ACC112 (cell line): ENCODE measurements around the gene TRABD2B.

Source experiments
- H2AFZ ChIP-seq: fragments of 200-600 bp; sonication (generic); one replicate; pipeline ENCODE4 v1.6.0; 2017; ENCODE audit warnings: antibody characterized with exemption, low read length; ENCODE audit not compliant: unreplicated experiment
- H3K27ac ChIP-seq: fragments of 200-600 bp; sonication (generic); 2 replicates; pipeline ENCODE4 v1.5.1; 2014; ENCODE audit warnings: low read depth, mild to moderate bottlenecking, antibody characterized with exemption, low read length, moderate library complexity
- H3K27me3 ChIP-seq: fragments of 200-600 bp; sonication (generic); 2 replicates; pipeline ENCODE4 v1.6.1; 2014; ENCODE audit warnings: mild to moderate bottlenecking, antibody characterized with exemption, low read length, moderate library complexity, mixed read lengths; ENCODE audit not compliant: insufficient read depth
- H3K36me3 ChIP-seq: fragments of 200-600 bp; sonication (generic); 2 replicates; pipeline ENCODE4 v1.6.1; 2016; ENCODE audit warnings: mild to moderate bottlenecking, antibody characterized with exemption, low read length, moderate library complexity, mixed read lengths; ENCODE audit not compliant: insufficient read depth
- H3K4me1 ChIP-seq: fragments of 200-600 bp; sonication (generic); one replicate; pipeline ENCODE4 v1.6.1; 2016; ENCODE audit warnings: low read length, mixed read lengths; ENCODE audit not compliant: insufficient read depth, unreplicated experiment, control insufficient read depth
- H3K4me3 ChIP-seq: fragments of 200-600 bp; sonication (generic); 2 replicates; pipeline ENCODE4 v1.5.1; 2014; ENCODE audit warnings: mild to moderate bottlenecking, low read depth, low read length
- H3K79me2 ChIP-seq: fragments of 200-600 bp; sonication (generic); one replicate; pipeline ENCODE4 v1.6.0; 2016; ENCODE audit warnings: low read length; ENCODE audit not compliant: control insufficient read depth, unreplicated experiment, insufficient read depth

TRABD2B gene

DNA sequence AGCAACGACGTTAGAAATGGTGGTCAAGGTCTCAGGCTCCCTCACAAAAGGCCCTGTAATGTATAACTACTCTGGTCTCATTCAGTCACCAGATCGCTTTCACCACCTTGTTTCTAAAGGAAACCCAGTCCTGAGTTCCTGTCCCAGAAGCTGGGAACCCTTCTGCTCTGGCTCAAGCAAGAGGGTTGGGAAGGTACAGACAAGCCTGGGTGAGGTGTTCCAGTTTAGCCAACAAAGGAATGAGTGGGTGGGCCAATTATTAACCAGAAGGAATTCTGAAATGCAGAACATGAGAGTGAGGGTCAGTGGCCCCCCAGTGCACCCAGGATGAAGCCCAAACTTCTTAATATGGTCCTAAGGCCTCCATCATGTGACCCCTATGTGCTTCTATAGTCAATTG lies 17.5 kb downstream of the TRABD2B start:
- no peak overlapping the region for H3K27ac ChIP-seq

GRCh38 chr1:47978486-47978885 lies 18.7 kb downstream of the TRABD2B start:
- no peak overlapping the region for H3K4me3 ChIP-seq
- no peak overlapping the region for H3K27ac ChIP-seq
- no peaks in the 10 kb centered on the region for H3K4me1 ChIP-seq
- no peak overlapping the region for H2AFZ ChIP-seq
- H3K27me3 ChIP-seq = no peaks in the 10 kb centered on the region
- no peaks in the 10 kb centered on the region for H3K79me2 ChIP-seq
- no peaks in the 10 kb centered on the region for H3K36me3 ChIP-seq

More for the DNA sequence above, 17.5 kb downstream of the TRABD2B start:
- peaks cover 2% of the 10 kb centered on the region; the same call in 1 of the 2 replicates for H3K27me3 ChIP-seq
- no peak overlapping the region for H3K4me3 ChIP-seq
- H2AFZ ChIP-seq = no peak overlapping the region
- no peaks in the 10 kb centered on the region for H3K36me3 ChIP-seq
- no peaks in the 10 kb centered on the region for H3K79me2 ChIP-seq
- no peaks in the 10 kb centered on the region for H3K4me1 ChIP-seq

- no peak overlapping the region for H3K27ac ChIP-seq
- no peak overlapping the region for H2AFZ ChIP-seq
- H3K27me3 ChIP-seq = no peaks in the 10 kb centered on the region
- no peaks in the 10 kb centered on the region for H3K4me1 ChIP-seq
- no peak overlapping the region for H3K4me3 ChIP-seq
- H3K36me3 ChIP-seq = no peaks in the 10 kb centered on the region
- no peaks in the 10 kb centered on the region for H3K79me2 ChIP-seq
Observed at GRCh38 chr1:47976728-47977127, 20.5 kb downstream of the TRABD2B start.

GRCh38 chr1:47976267-47976666 lies 20.9 kb downstream of the TRABD2B start:
- no peaks in the 10 kb centered on the region for H3K27me3 ChIP-seq
- H3K27ac ChIP-seq = no peak overlapping the region
- no peak overlapping the region for H2AFZ ChIP-seq
- no peaks in the 10 kb centered on the region for H3K79me2 ChIP-seq
- no peaks in the 10 kb centered on the region for H3K36me3 ChIP-seq
- no peak overlapping the region for H3K4me3 ChIP-seq
- H3K4me1 ChIP-seq = no peaks in the 10 kb centered on the region

- Histone ChIP-seq H2AFZ (no peak overlapping the region), H3K4me1 (no peaks in the 10 kb centered on the region), H3K27me3 (no peaks in the 10 kb centered on the region; the same call in 1 of the 2 replicates), H3K27ac (no peak overlapping the region), H3K79me2 (no peaks in the 10 kb centered on the region), H3K36me3 (no peaks in the 10 kb centered on the region), H3K4me3 (no peak overlapping the region)
Observed at GRCh38 chr1:47975302-47975921, 21.8 kb downstream of the TRABD2B start.

DNA sequence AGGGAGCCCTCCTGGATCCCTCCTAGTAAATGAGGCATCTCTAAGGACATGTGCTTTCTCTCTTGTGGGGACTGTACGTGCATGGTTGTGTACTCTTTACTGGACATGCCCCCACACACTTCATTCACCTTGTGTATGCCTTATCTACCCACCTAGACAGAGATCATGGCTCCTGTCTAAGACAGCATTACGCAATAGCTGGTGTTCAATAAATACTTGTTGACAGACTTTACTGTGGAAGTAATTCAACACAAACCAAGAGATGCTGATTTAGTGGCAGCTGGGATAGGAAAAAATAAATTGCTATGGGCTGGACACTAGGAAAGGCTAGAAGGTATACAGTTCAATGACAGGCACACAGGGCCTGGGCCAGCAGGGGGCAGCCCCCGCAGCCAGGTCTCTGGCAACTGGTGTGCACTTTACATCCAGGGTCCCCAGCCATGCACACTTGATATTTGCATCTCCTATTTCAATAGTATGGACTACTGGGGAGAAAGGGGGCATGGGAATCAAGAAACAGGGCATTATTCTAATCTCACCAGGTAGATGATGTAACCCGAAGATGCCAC lies 24.2 kb downstream of the TRABD2B start:
- Histone ChIP-seq H2AFZ (no peak overlapping the region), H3K79me2 (no peaks in the 10 kb centered on the region), H3K27me3 (no peaks in the 10 kb centered on the region; the same call in 1 of the 2 replicates), H3K27ac (no peak overlapping the region), H3K4me1 (no peaks in the 10 kb centered on the region), H3K4me3 (no peak overlapping the region), H3K36me3 (no peaks in the 10 kb centered on the region)

GRCh38 chr1:47971385-47972160 lies 25.6 kb downstream of the TRABD2B start:
- Histone ChIP-seq H3K79me2 (no peaks in the 10 kb centered on the region), H3K36me3 (no peaks in the 10 kb centered on the region), H3K4me1 (no peaks in the 10 kb centered on the region), H2AFZ (no peak overlapping the region), H3K27ac (no peak overlapping the region), H3K27me3 (no peaks in the 10 kb centered on the region; the same call in 1 of the 2 replicates), H3K4me3 (no peak overlapping the region)

GRCh38 chr1:47970882-47971281 lies 26.3 kb downstream of the TRABD2B start:
- Histone ChIP-seq H3K27me3 (no peaks in the 10 kb centered on the region; the same call in 1 of the 2 replicates), H3K4me3 (no peak overlapping the region), H3K79me2 (no peaks in the 10 kb centered on the region), H3K4me1 (no peaks in the 10 kb centered on the region), H3K27ac (no peak overlapping the region), H3K36me3 (no peaks in the 10 kb centered on the region), H2AFZ (no peak overlapping the region)

DNA sequence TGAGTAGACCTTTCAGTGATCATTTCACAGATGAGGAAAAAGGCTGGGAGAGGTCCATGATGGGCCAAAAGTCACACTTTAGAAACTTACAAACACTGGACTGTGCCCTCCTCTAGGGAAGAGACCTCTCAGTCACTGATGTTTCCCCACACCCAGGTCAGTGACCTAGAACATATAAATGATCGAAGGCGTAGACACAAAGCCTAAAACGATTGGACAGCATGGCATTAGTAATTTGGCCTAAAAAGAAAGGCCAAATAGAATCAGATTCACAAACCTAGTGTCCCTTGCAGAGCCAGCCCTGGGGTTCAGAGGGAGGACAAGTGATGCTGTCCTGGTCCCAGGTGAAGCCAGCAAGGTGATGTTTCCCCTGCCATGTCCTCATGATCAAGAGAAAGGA lies 27.7 kb downstream of the TRABD2B start:
- Histone ChIP-seq H3K36me3 (no peaks in the 10 kb centered on the region), H3K79me2 (no peaks in the 10 kb centered on the region), H2AFZ (no peak overlapping the region), H3K27me3 (no peaks in the 10 kb centered on the region; the same call in 1 of the 2 replicates), H3K27ac (no peak overlapping the region), H3K4me1 (no peaks in the 10 kb centered on the region), H3K4me3 (no peak overlapping the region)

- Histone ChIP-seq H3K79me2 (no peaks in the 10 kb centered on the region), H3K4me3 (no peak overlapping the region), H3K27ac (no peak overlapping the region), H2AFZ (no peak overlapping the region), H3K27me3 (no peaks in the 10 kb centered on the region; the same call in 1 of the 2 replicates), H3K36me3 (no peaks in the 10 kb centered on the region), H3K4me1 (no peaks in the 10 kb centered on the region)
Observed at GRCh38 chr1:47968556-47968888, 28.7 kb downstream of the TRABD2B start.
